Mucosa of descending colon (tissue), 3 donors: ENCODE data around the gene FBRSL1. TPM values are rescaled to one million over a fixed set of nuclear protein-coding genes. Genes with fewer than 3 reads are reported as not detected.

Experiments used
- ATAC-seq: fragments of 200-7000 bp; cut with Tn5 transposase; one replicate; pipeline ENCODE4 v1.9.1; 2020; ENCODE audit warnings: mild to moderate bottlenecking, moderate library complexity
- DNase-seq, 3 donors: peaks; one replicate each; pipeline ENCODE4 v3.0.0-alpha.2; 2020
- H3K36me3 ChIP-seq: fragments of 200-600 bp; one replicate; pipeline ENCODE4 v1.8.0; 2021; ENCODE audit warnings: low read depth, mild to moderate bottlenecking
- H3K4me1 ChIP-seq: fragments of 200-600 bp; one replicate; pipeline ENCODE4 v1.8.0; 2021; ENCODE audit warnings: low read depth, mild to moderate bottlenecking
- H3K4me3 ChIP-seq: fragments of 200-600 bp; one replicate; pipeline ENCODE4 v1.8.0; 2021; ENCODE audit warnings: mild to moderate bottlenecking
- H3K9me3 ChIP-seq: fragments of 200-600 bp; one replicate; pipeline ENCODE4 v1.8.0; 2021; ENCODE audit warnings: mild to moderate bottlenecking
- intact Hi-C, 2 donors: fragments of 100-400 bp; cut with DNase I in 1 of 2; cut with micrococcal nuclease in 1 of 2; formaldehyde crosslinking; loops; one replicate each; pipeline versions ENCODE4 v1.11.0 to v1.11.1; 2022; cut with DNase I, micrococcal nuclease
- total RNA-seq, 3 donors: library from RNA; stranded (reverse); fragmentation: NEBNext Ultra II Directional in 2 of 3; extraction: Animal tissue kit (Norgen Biotek cat#: 25700) in 2 of 3; gene quantifications; one replicate each; pipeline versions ENCODE4 v1.2.1 to v1.2.4, GENCODE V29; 2021 to 2023
- TF ChIP-seq, protein P1 (sequence below): fragments of 200-600 bp; IDR thresholded peaks from one replicate; pipeline ENCODE4 v1.8.0; 2022; ENCODE audit warnings: antibody characterized with exemption, mild to moderate bottlenecking
- donor health status: DM: no; HTN: no; CAD: no; lungs with moderate emphysema.
- donor health status: DM: no; HTN: no; CAD: no.
- donor health status: DM: no; HTN: yes; CAD: no.

Gene FBRSL1
- total RNA-seq, 3 donors from 2014 or later = 54.7 to 68.5 (median 55.6) TPM

DNA sequence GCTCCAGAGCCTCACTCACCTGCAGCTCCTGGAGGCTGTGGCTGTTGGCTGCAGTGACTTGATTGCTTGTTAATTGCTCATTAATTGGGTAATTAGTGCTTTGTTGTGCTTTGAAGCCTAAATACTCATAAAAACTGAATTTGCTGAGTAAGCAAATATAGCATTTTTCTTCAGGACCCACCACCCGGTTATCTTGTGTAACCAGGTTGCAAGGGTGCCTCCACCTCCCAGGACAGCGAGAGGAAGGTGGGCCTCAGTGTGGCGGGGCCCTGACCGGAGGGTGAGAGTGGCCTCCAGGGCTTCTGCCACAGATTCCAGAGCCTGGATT is 48.7 kb downstream of the FBRSL1 start:
- intact Hi-C loops = no loop called here
- Histone ChIP-seq H3K36me3 (no peaks in the 10 kb centered on the region), H3K4me3 (no peak overlapping the region), H3K4me1 (no peaks in the 10 kb centered on the region), H3K9me3 (no peaks in the 10 kb centered on the region)
- DNase-seq = no peak
- ATAC-seq = no peak
- TF ChIP-seq, protein P1, sequence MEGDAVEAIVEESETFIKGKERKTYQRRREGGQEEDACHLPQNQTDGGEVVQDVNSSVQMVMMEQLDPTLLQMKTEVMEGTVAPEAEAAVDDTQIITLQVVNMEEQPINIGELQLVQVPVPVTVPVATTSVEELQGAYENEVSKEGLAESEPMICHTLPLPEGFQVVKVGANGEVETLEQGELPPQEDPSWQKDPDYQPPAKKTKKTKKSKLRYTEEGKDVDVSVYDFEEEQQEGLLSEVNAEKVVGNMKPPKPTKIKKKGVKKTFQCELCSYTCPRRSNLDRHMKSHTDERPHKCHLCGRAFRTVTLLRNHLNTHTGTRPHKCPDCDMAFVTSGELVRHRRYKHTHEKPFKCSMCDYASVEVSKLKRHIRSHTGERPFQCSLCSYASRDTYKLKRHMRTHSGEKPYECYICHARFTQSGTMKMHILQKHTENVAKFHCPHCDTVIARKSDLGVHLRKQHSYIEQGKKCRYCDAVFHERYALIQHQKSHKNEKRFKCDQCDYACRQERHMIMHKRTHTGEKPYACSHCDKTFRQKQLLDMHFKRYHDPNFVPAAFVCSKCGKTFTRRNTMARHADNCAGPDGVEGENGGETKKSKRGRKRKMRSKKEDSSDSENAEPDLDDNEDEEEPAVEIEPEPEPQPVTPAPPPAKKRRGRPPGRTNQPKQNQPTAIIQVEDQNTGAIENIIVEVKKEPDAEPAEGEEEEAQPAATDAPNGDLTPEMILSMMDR = no peak

DNA sequence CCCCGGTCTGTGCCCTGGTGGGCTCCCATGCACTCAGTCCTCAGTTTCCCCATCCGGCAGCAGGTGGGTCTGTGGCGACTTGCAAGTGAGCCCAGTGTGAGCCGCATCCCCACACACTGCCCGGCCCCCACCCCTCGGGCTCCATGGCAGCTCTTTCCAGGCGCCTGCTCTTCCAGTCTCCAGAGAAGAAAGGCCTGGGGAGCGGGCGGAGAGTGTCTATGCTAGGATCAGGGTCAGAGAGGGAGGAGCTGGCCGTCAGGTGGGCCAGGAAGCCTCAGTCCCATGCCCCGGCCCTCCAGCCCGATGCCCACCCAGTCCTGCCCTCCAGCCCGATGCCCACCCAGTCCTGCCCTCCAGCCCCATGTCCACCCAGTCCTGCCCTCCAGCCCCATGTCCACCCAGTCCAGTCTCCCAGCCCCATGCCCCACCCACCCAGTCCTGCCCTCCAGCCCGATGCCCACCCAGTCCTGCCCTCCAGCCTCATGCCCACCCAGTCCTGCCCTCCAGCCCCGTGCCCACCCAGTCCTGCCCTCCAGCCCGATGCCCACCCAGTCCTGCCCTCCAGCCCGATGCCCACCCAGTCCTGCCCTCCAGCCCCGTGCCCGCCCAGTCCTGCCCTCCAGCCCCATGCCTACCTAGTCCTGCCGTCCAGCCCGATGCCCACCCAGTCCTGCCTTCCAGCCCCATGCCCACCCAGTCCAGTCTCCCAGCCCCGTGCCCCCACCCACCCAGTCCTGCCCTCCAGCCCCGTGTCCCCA is 49.2 kb downstream of the FBRSL1 start:
- no peaks in the 10 kb centered on the region for H3K36me3 ChIP-seq
- no peaks in the 10 kb centered on the region for H3K4me1 ChIP-seq
- no peak overlapping the region for H3K4me3 ChIP-seq
- DNase-seq (no peak), ATAC-seq (no peak)
- TF ChIP-seq, protein P1 = no peak
- no peaks in the 10 kb centered on the region for H3K9me3 ChIP-seq
- intact Hi-C loops = no loop called here

DNA sequence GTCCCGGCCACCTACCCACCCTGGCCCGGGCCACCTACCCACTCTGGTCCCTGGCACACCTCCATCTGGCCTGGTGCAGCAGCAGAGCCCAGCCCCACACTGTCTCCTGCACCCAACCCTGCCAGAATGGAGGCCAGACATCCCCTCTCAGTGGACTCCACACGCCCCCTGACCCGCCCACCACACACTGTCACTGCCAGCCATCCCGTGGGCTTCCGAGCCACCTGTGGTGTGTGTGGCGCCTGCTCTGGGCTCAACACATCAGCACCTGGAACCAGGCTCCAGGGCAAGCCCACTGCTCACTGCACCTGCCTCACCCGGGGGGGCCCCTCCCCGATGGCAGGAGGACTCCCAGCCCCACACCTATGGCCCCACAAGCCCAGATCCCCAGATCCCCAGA is 50.5 kb downstream of the FBRSL1 start:
- TF ChIP-seq, protein P1 = no peak
- ATAC-seq (no peak), DNase-seq (no peak)
- H3K4me3 ChIP-seq = no peak overlapping the region
- no peaks in the 10 kb centered on the region for H3K9me3 ChIP-seq
- intact Hi-C loops = no loop called here
- no peaks in the 10 kb centered on the region for H3K4me1 ChIP-seq
- no peaks in the 10 kb centered on the region for H3K36me3 ChIP-seq

DNA sequence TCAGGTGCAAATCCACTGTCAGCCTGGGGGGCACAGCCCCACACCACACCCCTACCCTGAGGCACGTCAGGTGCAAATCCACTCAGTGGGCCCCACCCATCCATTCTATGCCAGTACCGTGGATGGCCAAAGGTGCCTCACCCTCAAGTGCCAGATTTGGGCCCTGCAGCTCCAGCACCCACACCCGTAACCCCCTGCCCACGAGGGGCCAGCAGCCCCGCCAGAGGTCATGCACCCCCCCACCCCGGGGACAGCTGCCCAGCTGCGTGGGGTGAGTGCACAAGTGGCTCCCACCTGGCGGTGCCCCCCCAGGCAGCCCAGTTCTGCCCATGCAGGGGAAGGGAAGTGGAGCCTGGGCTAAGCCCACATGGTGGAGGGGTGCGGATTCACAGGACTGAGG is 51.2 kb downstream of the FBRSL1 start:
- ATAC-seq (no peak), DNase-seq (no peak)
- H3K9me3 ChIP-seq = no peaks in the 10 kb centered on the region
- intact Hi-C loops = no loop called here
- H3K36me3 ChIP-seq = no peaks in the 10 kb centered on the region
- no peak overlapping the region for H3K4me3 ChIP-seq
- H3K4me1 ChIP-seq = no peaks in the 10 kb centered on the region
- TF ChIP-seq, protein P1 = no peak

DNA sequence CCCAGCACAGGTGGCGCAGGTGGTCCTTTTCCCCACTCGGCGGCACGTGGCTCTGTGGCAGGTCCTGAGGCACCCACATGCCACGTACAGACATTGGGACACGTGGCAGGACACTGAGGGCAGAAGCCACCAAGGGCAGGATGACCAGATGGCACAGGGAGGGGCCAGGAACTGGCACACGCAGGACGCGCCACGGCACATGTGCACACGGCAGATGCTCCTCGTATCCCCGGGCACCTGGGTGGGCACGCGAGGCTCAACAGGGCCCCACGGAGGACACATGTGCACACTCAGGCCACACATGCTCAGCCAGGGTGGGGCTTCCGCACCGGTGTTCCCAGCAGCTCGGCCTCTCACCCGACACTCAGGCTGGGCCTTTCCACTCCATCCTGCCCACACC is 52.0 kb downstream of the FBRSL1 start:
- Histone ChIP-seq H3K36me3 (no peaks in the 10 kb centered on the region), H3K4me3 (no peak overlapping the region), H3K9me3 (no peaks in the 10 kb centered on the region), H3K4me1 (no peaks in the 10 kb centered on the region)
- DNase-seq (no peak), ATAC-seq (no peak)
- TF ChIP-seq, protein P1 = no peak
- intact Hi-C loops = no loop called here

DNA sequence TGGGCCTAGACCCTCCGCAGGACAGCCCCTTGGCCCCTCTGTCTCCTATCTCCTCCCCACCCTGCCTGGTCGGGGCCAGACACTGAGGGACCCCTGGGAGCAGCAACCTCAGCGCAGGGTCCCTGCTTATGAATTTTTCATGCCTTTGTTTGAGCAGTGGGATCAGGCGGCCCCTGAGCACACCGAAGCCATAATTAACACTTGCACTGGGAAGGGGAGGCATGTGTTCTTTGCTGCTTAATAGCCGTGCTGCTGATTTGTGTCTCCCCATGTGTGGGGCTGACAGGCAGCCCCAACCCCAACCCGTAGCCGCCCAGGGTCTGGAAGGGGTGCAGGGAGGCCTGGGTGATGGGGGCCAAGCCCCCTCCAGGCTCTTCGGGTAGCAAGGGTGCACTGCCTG is 52.7 kb downstream of the FBRSL1 start:
- no peaks in the 10 kb centered on the region for H3K4me1 ChIP-seq
- TF ChIP-seq, protein P1 = no peak
- intact Hi-C loops = no loop called here
- no peak overlapping the region for H3K4me3 ChIP-seq
- ATAC-seq (no peak), DNase-seq (no peak)
- no peaks in the 10 kb centered on the region for H3K9me3 ChIP-seq
- no peaks in the 10 kb centered on the region for H3K36me3 ChIP-seq
